Islet of Langerhans (tissue), 1 donor: ENCODE measurements around the gene ACD.
A peak's percentile ranks its signal among the peaks of the same experiment; 100 is the strongest.

ENCODE experiments used
- FAIRE-seq: peaks from one replicate; lab custom pipeline; 2011; peaks lifted over from hg19 to GRCh38; lab: Jason Lieb, UNC

Gene ACD

DNA sequence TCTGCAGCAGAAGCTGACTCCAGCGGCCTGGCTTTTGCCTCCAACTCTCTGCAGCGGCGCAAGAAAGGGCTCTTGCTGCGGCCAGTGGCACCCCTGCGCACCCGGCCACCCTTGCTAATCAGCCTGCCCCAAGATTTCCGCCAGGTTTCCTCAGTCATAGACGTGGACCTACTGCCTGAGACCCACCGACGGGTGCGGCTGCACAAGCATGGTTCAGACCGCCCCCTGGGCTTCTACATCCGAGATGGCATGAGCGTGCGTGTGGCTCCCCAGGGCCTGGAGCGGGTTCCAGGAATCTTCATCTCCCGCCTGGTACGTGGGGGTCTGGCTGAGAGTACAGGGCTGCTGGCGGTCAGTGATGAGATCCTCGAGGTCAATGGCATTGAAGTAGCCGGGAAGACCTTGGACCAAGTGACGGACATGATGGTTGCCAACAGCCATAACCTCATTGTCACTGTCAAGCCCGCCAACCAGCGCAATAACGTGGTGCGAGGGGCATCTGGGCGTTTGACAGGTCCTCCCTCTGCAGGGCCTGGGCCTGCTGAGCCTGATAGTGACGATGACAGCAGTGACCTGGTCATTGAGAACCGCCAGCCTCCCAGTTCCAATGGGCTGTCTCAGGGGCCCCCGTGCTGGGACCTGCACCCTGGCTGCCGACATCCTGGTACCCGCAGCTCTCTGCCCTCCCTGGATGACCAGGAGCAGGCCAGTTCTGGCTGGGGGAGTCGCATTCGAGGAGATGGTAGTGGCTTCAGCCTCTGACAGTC lies 2.0 kb upstream of the ACD start:
- no peak for FAIRE-seq

DNA sequence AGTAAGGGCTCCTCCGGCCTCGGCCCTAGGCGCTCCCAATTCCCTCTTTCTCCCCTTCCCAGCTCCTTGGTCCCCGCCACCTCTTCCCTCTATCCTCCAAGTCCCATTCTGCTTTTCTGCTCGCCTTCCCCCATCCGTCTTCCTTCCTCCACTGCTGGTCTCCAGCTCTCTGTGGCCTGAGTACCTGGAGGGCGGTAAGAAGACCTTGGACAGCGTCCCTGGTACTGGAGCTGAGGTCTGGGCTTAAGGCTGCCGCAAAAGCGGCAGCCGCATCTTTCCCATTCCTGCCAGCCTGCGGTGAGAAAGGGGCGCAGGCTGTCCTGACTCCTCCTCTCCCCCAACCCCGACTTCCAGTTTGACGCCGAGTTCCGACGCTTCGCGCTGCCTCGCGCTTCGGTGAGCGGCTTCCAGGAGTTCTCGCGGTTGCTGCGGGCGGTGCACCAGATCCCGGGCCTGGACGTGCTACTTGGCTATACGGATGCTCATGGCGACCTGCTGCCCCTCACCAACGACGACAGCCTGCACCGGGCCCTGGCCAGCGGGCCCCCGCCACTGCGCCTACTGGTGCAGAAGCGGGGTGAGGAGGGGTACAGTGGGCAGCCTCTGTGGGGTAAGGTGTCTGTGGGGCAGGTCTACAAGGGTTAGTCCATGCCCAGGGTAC lies 1.2 kb upstream of the ACD start:
- FAIRE-seq = no peak

DNA sequence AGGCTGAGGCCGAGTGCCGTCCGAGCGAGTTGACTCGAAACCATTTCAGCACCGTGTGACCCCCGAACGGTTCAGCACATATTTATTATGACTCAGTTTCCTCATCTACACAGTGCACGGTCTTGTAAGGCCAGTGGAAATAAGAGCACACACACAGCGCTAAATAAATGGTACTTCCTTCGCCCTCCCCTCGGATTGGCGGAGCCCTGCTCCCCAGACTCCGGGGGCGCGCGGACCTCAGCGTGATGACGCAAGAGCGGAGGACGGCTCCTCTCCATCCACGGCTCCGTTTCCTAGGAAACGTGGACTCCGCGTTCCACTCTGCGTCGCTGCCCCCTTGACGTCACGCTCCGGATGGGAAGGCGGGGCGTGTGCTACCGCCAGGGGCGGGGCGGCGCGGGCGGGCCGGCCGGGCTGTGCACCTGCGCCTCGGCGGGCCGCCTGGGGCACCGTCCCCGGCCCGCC lies 536 bp upstream of the ACD start, which contains the start of gene PARD6A:
PARD6A (plus strand) TSS at position 397 of the 465 bp plus-strand sequence. CDS start 79 bp downstream, outside the sequence.
- FAIRE-seq = peak; percentile 86

DNA sequence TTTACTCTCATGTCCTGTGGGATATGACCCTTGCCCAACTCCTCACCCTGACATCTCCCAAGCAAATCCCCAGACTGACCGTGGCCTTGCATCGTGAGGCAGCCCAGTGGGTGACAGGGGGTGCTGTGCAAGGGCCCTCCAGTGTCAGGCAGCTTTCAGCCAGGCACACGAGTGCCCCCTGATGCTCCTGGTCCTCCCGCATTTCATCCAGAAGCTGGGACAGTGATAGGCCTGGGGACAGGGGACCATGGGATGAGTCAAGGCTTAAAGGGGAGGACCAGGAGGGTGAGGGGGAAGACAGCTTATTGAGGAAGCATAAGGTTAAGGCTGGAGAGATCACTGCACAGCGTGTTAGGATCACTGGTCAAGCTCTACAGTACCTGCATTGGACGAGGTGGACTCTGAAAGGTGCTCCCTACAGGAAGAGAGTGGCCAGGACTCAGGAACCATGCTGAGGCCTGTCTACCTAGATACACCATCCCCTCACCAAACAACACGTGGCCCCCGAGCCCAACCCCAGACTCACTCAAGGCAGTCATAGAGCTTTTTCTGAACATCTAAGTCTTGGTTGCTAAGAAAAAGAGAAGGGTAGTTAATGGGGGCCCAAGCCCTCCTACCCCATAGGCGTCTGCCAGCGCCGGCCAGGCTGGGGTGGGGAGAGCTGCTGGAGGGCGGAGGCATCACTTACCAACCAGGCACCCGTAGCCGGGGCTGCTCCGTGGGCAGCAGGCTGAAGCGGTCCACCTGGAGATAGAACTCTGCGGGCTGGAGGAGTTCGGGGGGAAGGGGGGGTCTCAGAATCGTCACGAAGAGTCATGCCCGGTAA lies 998 bp downstream of the ACD start:
- FAIRE-seq = no peak

DNA sequence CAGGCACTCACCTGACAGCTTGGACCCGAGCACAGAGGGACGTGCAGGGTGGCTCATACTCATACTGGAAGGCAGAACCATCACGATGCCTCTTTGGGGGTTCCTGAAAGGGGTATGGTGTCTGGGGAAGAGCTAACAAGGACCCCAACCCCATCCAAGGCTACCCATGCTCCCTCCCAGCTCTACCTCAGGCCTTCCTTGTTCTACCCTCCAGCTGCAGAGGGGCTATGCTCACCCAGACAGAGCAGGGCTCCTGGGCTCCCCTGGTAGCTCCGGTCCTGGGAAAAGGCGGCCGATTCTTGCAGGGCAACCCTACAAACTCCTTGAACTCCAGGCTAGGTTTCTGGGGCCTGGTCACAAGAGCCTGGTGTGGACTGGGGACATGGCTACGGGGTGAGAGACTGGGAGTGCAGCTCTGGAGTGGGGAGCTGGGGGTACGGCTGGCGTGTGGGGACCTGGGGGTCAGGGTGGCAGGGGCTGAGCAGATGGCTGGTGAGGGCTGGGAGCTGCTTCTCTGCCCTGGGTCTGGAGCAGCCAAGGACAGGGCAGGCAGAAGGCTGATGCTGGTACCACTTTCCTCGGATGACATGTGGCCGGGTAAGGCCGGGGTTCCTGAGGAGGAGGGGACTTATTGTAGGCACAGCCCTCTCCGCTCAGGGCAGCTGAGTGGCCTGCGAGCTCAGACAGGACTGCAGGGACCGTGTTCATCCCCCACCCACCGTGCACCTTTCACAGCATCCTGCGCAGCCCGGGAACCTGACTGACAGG lies 2.1 kb downstream of the ACD start:
- no peak for FAIRE-seq

DNA sequence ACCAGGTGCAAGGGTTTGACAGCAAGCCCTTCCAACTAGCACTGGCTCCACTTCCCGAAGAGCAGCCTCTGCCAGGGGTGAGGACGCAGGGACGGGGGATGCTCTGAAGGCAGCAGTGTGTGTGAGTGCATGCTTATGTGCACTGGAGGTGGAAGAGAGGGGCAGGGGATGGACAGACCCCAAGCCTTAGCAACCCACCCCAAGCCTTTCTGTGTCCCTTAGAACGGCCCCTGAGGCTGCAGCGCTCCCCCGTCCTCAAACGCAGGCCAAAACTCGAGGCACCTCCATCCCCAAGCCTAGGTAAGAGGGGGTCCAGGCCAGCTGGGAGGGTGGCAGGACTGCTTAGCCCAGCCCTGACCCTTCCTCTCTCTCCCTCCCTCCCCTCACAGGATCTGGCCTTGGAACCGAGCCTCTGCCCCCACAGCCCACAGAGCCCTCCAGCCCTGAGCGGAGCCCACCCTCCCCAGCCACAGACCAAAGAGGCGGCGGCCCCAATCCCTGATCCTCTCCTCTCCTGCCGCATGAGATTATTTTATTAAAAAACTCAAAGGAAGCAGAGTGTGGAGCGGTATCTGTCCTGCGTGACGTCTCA lies 2.9 kb downstream of the ACD start:
- FAIRE-seq = no peak

DNA sequence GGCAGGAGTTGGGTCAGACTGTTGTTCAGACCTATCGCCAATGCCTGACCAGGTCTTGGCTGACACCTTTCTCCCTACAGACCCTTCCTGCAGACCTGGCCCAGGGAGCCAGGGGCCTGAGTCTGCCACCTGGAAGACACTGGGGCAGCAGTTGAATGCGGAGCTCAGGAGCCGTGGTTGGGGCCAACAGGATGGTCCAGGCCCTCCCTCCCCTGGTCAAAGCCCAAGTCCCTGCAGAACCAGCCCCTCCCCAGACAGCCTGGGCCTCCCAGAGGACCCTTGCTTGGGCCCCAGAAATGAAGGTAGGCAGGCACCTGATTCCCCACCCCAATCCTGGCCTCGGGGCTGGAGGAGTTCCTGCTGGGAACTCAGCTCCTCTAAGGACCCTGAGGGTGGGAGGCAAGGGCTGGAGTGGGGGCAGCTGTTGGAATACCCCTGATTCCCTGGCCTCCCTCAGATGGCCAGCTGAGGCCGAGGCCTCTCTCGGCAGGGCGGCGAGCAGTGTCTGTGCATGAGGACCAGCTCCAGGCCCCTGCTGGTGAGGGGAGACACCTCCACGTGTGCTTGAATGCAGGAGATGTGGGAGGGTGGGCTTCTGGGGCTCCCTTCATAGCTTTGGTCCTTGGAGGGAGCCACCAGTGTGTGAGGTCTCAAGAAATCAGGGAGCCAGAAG lies 3.6 kb downstream of the ACD start:
- FAIRE-seq = no peak

DNA sequence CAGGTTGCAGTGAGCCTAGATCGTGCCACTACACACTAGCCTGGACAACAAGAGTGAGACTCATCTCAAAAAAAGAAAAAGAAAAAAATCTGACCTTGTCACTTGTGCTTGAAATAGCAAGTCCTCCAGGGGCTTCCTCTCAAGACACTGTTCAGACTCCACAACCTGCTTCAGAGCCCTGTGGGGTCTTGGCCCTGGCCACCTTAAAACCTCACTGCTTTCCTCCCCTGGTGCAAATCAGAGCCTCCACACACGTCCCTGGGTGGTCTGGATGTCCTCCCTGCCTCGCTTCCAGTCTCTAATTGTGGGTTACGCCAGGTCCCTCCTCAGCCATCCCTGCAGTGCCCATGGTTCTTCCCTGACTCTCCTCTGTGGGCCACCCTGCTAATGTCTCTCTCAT lies 4.7 kb downstream of the ACD start:
- no peak for FAIRE-seq

DNA sequence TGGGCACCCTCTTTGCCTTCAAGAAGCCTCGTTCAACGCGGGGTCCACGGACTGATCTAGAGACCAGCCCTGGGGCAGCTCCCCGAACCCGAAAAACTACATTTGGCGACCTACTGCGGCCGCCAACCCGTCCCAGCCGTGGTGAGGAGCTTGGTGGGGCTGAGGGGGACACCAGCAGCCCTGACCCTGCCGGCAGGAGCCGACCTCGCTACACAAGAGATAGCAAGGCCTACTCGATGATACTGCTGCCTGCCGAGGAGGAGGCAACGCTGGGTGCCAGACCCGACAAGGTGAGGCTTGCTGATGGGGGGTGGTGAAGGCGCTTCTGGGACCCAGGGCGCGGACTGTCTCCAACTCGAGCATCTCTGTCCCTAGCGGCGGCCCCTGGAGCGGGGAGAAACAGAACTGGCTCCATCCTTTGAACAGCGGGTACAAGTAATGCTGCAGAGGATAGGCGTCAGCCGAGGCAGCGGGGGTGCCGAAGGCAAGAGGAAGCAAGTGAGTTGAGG lies 5.6 kb downstream of the ACD start:
- FAIRE-seq = no peak

DNA sequence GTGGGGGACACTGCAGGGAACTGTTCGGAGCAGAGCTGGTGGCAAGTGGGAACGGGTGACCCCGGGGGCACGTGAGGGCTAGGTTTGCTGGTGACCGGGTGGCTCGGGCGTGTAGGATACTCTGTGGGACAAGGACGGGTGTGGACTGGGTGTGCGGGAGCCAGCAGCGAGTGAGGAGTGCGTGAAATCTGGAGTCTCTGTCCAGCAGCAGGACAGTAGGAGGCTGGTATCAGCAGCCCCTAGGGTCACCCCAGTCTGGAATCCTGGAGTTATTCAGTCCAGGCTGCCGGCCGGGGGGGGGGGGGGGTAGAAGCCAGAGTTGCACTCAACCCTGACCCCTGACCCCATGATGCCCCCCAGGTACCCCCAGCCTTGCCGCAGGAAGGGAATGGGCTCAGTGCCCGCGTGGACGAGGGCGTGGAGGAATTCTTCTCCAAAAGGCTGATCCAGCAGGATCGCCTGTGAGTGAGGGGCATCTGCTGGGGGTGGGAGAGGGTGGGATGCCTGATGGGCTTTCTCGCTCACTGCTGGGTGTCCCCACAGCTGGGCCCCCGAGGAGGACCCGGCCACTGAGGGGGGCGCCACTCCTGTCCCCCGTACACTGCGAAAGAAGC lies 6.2 kb downstream of the ACD start:
- FAIRE-seq = no peak

DNA sequence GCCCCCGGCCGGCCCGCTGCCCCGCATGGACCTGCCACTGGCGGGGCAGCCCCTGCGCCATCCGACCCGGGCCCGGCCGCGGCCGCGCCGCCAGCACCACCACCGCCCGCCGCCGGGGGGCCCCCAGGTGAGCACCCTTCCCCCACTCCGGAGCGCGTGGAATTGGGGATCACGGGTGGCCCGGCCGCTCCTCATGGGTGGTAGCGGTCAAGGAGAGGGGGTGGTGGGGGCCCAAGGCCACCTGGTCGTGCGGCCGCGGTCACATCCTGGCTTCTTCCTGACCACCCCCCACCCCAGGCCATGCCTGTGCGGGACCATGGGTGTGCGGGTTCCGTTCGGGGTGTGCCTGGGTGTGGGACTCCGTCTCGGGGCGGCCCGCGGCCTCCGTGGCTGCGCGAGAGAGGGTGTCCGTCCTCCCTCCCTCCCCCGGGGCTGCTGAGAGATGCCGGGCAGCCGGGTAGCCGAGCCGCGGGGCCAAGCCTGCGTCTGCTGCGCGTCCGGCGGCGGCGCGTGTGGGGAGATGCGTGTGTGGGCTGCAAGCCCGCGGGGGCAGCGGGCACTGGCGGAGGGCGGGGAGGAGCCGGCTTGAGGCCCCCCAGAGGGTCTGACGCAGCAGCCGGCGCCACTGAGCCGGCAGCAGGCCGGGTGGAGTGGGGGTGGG lies 6.8 kb downstream of the ACD start:
- no peak for FAIRE-seq

DNA sequence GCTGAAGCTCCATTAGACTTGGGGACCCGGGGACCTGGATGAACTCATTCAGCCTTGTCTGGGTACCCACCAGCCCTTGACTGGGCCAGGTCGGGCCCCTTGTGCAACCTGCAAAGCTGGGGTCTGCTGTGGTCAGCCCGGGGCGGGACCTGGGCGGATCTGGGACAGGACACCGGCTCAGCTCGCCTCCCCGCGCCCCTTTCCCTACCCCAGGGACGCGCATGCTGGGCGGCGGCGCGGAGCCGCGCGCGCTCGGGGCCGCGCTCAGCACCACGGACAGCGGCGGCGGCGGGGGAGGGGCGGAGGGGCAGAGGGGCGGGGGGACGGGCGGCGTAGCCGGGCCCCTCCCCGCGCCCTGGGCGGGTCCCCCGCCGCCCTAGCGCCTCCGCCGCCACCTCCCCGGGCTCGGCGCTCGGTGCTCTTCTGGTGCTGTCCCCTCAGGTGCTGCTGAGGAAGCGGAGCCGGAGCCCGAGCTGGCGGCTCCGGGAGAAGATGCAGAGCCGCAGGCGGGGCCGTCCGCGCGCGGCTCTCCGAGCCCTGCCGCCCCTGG lies 7.4 kb downstream of the ACD start:
- no peak for FAIRE-seq

DNA sequence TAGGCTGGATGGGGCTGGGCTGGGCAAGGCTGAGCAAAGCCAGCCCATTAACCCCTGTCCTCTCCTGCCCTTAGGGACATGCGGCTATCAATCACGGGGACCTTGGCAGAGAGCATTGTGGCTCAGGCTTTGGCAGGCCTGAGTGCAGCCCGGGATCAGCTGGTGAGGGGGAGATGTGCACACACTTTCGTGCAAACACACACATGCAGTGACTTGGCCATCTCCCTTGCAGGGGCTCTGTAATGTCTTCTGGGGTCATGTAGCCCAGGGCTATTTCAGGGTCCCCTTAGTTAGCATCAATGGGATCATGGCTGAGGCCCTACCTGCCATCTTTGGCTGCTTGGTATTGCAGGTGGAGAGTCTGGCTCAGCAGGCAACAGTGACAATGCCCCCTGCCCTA lies 8.2 kb downstream of the ACD start:
- FAIRE-seq = no peak

DNA sequence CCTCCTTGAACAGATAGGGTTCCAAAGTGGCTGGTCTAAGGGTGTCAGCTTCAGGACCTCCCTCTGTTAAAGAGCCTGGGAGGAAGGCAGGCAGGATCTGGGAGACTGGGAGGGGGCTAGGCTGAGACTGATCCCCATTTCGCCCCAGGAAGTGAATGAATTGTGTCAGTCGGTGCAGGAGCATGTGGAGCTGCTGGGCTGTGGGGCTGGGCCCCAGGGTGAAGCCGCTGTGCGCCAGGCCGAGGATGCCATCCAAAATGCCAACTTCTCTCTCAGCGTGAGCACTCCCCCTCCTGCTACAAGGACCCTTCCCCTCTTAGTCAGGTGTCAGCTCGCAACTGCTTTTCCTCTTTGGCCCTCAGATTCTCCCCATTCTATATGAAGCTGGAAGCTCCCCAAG lies 9.0 kb downstream of the ACD start:
- no peak for FAIRE-seq

DNA sequence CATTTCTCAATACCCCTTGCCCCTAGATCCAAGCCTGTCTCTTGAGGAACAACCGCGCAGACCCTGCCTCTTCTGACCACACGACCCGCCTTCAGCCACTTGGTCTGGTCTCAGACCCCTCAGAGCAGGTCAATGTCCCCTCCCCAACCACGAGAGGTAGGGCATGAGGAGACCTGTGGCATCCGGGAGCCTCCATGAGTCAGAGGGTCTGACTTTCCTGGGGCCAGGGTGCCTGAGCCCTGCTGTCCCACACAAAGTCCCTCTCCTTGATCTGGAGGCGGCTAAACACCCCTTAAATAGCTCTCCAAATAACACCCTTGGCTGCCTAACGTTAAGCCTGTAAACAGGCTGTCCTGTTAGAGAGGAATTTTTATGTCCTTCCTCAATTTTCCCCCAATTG lies 10.0 kb downstream of the ACD start:
- FAIRE-seq = no peak

DNA sequence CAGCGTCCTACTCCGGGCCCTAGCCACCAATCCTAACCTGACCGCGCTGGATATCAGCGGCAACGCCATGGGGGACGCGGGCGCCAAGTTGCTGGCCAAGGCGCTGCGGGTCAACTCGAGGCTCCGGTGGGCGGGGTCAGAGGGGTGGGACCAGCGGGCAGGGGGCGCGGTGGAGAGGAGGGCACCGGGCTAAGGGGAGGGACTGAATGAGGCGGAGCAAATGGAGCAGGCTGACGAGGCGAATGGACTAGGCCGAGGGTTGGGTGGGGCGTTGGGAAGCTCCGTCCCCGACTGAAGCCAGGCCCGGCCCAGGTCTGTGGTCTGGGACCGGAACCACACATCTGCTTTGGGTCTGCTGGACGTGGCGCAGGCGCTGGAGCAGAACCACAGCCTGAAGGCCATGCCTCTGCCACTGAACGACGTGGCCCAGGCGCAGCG lies 10.5 kb downstream of the ACD start:
- FAIRE-seq = no peak

DNA sequence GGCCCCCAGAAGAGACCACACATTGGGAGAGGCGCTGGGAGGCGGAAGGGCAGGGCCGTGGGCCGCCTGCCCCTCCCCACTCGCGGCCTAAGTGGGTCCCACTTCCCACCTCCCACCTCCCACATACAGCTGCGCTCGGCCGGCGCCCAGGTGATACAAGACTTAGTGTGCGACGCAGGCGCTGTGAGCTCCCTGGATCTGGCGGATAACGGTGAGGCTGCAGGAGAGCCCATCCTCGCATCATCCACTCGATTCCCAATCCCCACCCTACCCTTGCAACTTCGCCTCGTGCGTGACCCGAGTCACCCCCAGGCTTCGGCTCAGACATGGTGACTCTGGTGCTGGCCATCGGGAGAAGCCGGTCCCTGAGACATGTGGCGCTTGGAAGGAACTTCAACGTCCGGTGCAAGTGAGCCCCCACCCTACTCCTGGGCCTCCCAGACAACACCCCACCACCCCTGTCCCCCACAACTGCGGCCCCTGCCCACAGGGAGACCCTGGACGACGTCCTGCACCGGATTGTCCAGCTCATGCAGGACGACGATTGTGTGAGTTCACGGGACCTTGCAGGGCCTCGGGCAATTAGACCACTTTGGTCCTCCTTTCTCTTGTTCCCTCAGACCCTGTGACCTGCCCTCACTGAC lies 11.2 kb downstream of the ACD start:
- no peak for FAIRE-seq

DNA sequence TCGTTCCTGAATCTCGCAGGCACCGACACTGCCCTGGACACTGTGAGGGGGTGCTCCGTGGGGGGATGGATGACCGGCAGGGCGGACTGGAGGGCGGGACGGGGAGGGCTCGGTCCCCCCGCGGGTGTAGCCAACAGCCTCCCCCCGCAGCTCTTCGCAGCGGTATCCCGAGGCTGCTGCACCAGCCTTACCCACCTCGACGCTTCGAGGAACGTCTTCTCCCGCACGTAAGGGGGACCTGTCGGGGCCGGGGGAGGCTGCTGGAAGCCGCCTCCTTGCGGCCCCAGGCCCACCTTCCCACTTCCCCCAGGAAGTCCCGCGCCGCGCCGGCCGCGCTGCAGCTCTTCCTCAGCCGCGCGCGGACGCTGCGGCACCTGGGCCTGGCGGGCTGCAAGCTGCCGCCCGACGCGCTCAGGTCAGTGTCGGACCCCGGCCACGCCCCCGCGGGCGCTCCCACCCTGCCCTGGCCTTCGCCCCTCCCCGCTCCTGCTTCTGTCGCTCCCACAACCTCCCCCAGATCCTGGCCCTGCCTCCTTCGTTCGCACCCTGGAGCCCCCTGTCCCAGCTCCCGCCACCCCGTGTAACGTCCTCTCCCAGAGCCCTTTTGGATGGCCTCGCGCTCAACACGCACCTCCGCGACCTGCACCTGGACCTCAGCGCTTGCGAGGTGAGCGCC lies 11.8 kb downstream of the ACD start:
- no peak for FAIRE-seq

DNA sequence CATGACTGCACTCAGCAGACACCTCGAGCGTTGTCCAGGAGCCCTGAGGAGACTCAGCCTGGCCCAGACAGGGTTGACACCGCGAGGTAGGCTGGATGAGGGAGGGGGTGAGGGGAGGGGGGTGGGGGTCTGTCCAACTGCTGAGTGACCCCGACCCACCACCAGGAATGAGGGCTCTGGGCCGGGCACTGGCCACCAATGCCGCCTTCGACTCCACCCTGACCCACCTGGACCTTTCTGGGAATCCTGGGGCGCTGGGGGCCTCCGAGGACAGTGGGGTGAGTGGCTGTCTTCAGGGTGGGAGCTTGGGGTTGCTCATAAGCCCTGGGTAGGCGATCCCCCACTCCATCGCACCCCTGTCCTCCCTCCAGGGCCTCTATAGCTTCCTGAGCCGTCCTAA lies 12.4 kb downstream of the ACD start:
- FAIRE-seq = no peak
